ENCODE measurements around the gene CENPV. TPM values are rescaled to one million over a fixed set of nuclear protein-coding genes. Genes with fewer than 3 reads are reported as not detected.

The CENPV gene
- total RNA-seq, 2 donors from 2014 or later: 109 to 202 TPM

GRCh38 chr17:16379654-16380053 lies 26.4 kb upstream of the CENPV start:
- H3K36me3 ChIP-seq (ENCODE audit: control insufficient read depth, insufficient read depth, low read length): peaks cover 25% of the 10 kb centered on the region
- Mint-ChIP-seq H3K27me3 (ENCODE audit: insufficient read depth) (no peaks in the 10 kb centered on the region), H3K9me3 (no peaks in the 10 kb centered on the region), H3K4me3 (peak overlapping the region; percentile 85), H3K36me3 (ENCODE audit: low read depth) (peaks cover 27% of the 10 kb centered on the region), H3K4me1 (peaks cover 17% of the 10 kb centered on the region), H3K27ac (no peak overlapping the region)
- no peak for TF ChIP-seq CTCF (conservative IDR thresholded peaks at IDR 0.05)
- H3K4me3 ChIP-seq (ENCODE audit: low read length): no peak overlapping the region
- no peaks in the 10 kb centered on the region for H3K9me3 ChIP-seq (ENCODE audit: control insufficient read depth, low read length)
- no peak overlapping the region for H3K27ac ChIP-seq (ENCODE audit: low read depth, low read length)
- peak; percentile 64 for DNase-seq
- 95 to 97% methylated on average over 6 to 8 of the region's 8 CpGs for WGBS, 2 experiments (ENCODE audit: insufficient coverage in 1 of 2, insufficient read length in 1 of 2)
- H3K4me1 ChIP-seq (ENCODE audit: control insufficient read depth, insufficient read depth, low read length): no peaks in the 10 kb centered on the region
- no peak overlapping the region for H3K9ac ChIP-seq (ENCODE audit: extremely low read depth, low read length, poor library complexity, severe bottlenecking)
- H3K27me3 ChIP-seq (ENCODE audit: control insufficient read depth, insufficient read depth, low read length, poor library complexity, severe bottlenecking): no peaks in the 10 kb centered on the region

- Histone ChIP-seq H3K9me3 (ENCODE audit: control insufficient read depth, low read length) (no peaks in the 10 kb centered on the region), H3K27ac (ENCODE audit: low read depth, low read length) (no peak overlapping the region), H3K9ac (ENCODE audit: extremely low read depth, low read length, poor library complexity, severe bottlenecking) (no peak overlapping the region), H3K4me3 (ENCODE audit: low read length) (no peak overlapping the region), H3K4me1 (ENCODE audit: control insufficient read depth, insufficient read depth, low read length) (no peaks in the 10 kb centered on the region), H3K36me3 (ENCODE audit: control insufficient read depth, insufficient read depth, low read length) (peaks cover 20% of the 10 kb centered on the region), H3K27me3 (ENCODE audit: control insufficient read depth, insufficient read depth, low read length, poor library complexity, severe bottlenecking) (no peaks in the 10 kb centered on the region)
- WGBS, 2 experiments (ENCODE audit: insufficient coverage in 1 of 2, insufficient read length in 1 of 2): 95% methylated on average over 9 to 17 of the region's 17 CpGs
- H3K4me3 Mint-ChIP-seq: peak overlapping the region; percentile 13
- DNase-seq: peak; percentile 73
- TF ChIP-seq CTCF (conservative IDR thresholded peaks at IDR 0.05): no peak
- no peaks in the 10 kb centered on the region for H3K27me3 Mint-ChIP-seq (ENCODE audit: insufficient read depth)
- H3K4me1 Mint-ChIP-seq: peaks cover 17% of the 10 kb centered on the region
- H3K9me3 Mint-ChIP-seq: no peaks in the 10 kb centered on the region
- H3K27ac Mint-ChIP-seq: peak overlapping the region; percentile 29
- peaks cover 26% of the 10 kb centered on the region for H3K36me3 Mint-ChIP-seq (ENCODE audit: low read depth)
Observed at GRCh38 chr17:16378636-16379282, 25.5 kb upstream of the CENPV start.

- Mint-ChIP-seq H3K27me3 (ENCODE audit: insufficient read depth) (no peaks in the 10 kb centered on the region), H3K4me3 (no peak overlapping the region)
Observed at GRCh38 chr17:16377941-16378341, 24.7 kb upstream of the CENPV start.

More at GRCh38 chr17:16377941-16378341, 24.7 kb upstream of the CENPV start:
- 98 to 100% methylated on average over 1 to 2 of the region's 2 CpGs for WGBS, 2 experiments (ENCODE audit: insufficient coverage in 1 of 2, insufficient read length in 1 of 2)
- Histone ChIP-seq H3K36me3 (ENCODE audit: control insufficient read depth, insufficient read depth, low read length) (peaks cover 12% of the 10 kb centered on the region), H3K9ac (ENCODE audit: extremely low read depth, low read length, poor library complexity, severe bottlenecking) (no peak overlapping the region), H3K4me1 (ENCODE audit: control insufficient read depth, insufficient read depth, low read length) (no peaks in the 10 kb centered on the region), H3K27ac (ENCODE audit: low read depth, low read length) (no peak overlapping the region), H3K27me3 (ENCODE audit: control insufficient read depth, insufficient read depth, low read length, poor library complexity, severe bottlenecking) (no peaks in the 10 kb centered on the region), H3K4me3 (ENCODE audit: low read length) (no peak overlapping the region), H3K9me3 (ENCODE audit: control insufficient read depth, low read length) (no peaks in the 10 kb centered on the region)
- Mint-ChIP-seq H3K27ac (no peak overlapping the region), H3K4me1 (peaks cover 12% of the 10 kb centered on the region), H3K9me3 (no peaks in the 10 kb centered on the region), H3K36me3 (ENCODE audit: low read depth) (peaks cover 18% of the 10 kb centered on the region)
- TF ChIP-seq CTCF (conservative IDR thresholded peaks at IDR 0.05): no peak
- DNase-seq: no peak

All from endodermal cell (in vitro differentiated cells).